ENCODE measurements around the gene IDH3A. TPM values are rescaled to one million over a fixed set of nuclear protein-coding genes. Genes with fewer than 3 reads are reported as not detected.

Gene IDH3A
- total and polyA plus RNA-seq, 9 of the 15 experiments (the other 6 are each of a cell fraction or from before 2014, with no cell fraction given): 37.4 to 249 (median 107) TPM

DNA sequence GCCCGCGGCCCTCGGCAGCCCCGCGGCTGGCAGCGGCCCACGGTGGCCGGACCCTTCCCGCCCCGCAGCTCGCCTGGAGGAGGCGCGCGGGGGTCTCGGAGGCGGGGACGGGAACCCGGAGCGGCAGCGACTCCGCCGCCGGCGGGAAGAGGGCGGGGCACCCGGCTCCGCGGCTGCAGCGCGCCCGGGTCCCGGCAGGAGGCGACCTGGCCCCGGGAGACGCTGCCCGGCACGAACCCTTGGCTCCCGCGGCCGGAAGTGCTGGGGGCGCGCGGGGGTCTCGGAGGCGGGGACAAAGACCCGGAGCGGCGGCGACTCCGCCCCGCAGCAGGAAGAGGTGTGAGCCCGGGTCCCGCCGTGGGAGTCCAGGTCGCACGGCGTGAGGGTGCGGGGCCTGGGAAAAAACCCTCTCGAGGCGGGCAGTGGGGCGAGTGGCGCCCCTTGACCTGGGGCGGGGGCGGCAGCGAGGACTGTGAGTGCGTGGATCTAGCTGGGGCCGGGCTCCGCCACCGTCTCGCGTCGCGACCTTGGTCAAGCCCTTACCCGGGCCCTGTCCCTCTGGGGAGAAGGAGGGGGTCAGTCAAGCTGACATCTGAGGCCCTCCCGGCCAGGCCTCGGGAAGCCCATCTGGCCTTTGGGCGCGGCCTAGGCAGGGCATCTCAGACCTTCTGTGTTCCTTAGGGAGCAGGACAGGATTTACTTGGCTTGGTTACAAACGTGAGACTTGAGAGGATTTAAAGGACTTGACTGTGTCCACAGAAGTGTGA is 17.7 kb upstream of the IDH3A start, which contains the start of gene CIB2 (continued):
- TF ChIP-seq, protein P1, sequence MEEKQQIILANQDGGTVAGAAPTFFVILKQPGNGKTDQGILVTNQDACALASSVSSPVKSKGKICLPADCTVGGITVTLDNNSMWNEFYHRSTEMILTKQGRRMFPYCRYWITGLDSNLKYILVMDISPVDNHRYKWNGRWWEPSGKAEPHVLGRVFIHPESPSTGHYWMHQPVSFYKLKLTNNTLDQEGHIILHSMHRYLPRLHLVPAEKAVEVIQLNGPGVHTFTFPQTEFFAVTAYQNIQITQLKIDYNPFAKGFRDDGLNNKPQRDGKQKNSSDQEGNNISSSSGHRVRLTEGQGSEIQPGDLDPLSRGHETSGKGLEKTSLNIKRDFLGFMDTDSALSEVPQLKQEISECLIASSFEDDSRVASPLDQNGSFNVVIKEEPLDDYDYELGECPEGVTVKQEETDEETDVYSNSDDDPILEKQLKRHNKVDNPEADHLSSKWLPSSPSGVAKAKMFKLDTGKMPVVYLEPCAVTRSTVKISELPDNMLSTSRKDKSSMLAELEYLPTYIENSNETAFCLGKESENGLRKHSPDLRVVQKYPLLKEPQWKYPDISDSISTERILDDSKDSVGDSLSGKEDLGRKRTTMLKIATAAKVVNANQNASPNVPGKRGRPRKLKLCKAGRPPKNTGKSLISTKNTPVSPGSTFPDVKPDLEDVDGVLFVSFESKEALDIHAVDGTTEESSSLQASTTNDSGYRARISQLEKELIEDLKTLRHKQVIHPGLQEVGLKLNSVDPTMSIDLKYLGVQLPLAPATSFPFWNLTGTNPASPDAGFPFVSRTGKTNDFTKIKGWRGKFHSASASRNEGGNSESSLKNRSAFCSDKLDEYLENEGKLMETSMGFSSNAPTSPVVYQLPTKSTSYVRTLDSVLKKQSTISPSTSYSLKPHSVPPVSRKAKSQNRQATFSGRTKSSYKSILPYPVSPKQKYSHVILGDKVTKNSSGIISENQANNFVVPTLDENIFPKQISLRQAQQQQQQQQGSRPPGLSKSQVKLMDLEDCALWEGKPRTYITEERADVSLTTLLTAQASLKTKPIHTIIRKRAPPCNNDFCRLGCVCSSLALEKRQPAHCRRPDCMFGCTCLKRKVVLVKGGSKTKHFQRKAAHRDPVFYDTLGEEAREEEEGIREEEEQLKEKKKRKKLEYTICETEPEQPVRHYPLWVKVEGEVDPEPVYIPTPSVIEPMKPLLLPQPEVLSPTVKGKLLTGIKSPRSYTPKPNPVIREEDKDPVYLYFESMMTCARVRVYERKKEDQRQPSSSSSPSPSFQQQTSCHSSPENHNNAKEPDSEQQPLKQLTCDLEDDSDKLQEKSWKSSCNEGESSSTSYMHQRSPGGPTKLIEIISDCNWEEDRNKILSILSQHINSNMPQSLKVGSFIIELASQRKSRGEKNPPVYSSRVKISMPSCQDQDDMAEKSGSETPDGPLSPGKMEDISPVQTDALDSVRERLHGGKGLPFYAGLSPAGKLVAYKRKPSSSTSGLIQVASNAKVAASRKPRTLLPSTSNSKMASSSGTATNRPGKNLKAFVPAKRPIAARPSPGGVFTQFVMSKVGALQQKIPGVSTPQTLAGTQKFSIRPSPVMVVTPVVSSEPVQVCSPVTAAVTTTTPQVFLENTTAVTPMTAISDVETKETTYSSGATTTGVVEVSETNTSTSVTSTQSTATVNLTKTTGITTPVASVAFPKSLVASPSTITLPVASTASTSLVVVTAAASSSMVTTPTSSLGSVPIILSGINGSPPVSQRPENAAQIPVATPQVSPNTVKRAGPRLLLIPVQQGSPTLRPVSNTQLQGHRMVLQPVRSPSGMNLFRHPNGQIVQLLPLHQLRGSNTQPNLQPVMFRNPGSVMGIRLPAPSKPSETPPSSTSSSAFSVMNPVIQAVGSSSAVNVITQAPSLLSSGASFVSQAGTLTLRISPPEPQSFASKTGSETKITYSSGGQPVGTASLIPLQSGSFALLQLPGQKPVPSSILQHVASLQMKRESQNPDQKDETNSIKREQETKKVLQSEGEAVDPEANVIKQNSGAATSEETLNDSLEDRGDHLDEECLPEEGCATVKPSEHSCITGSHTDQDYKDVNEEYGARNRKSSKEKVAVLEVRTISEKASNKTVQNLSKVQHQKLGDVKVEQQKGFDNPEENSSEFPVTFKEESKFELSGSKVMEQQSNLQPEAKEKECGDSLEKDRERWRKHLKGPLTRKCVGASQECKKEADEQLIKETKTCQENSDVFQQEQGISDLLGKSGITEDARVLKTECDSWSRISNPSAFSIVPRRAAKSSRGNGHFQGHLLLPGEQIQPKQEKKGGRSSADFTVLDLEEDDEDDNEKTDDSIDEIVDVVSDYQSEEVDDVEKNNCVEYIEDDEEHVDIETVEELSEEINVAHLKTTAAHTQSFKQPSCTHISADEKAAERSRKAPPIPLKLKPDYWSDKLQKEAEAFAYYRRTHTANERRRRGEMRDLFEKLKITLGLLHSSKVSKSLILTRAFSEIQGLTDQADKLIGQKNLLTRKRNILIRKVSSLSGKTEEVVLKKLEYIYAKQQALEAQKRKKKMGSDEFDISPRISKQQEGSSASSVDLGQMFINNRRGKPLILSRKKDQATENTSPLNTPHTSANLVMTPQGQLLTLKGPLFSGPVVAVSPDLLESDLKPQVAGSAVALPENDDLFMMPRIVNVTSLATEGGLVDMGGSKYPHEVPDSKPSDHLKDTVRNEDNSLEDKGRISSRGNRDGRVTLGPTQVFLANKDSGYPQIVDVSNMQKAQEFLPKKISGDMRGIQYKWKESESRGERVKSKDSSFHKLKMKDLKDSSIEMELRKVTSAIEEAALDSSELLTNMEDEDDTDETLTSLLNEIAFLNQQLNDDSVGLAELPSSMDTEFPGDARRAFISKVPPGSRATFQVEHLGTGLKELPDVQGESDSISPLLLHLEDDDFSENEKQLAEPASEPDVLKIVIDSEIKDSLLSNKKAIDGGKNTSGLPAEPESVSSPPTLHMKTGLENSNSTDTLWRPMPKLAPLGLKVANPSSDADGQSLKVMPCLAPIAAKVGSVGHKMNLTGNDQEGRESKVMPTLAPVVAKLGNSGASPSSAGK (IDR thresholded peaks at IDR 0.05): no peak
- TF ChIP-seq NR4A1 (CRISPR knock-in tag; IDR thresholded peaks at IDR 0.05) (no peak), NR4A1 (tag; IDR thresholded peaks at IDR 0.05) (no peak), HMBOX1 (IDR thresholded peaks at IDR 0.05) (no peak), ZNF134 (CRISPR knock-in tag; conservative IDR thresholded peaks at IDR 0.05) (0 out of 2 replicates have a peak, but pooled peaks have one; percentile 8), ZNF384 (IDR thresholded peaks at IDR 0.05; ENCODE audit: low read depth, low read length) (no peak), ZNF324 (CRISPR knock-in tag; IDR thresholded peaks at IDR 0.05) (0 out of 2 replicates have a peak, but pooled peaks have one; percentile 23), NCOA2 (IDR thresholded peaks at IDR 0.05; ENCODE audit: partially characterized antibody in 2 of 2) (no peak), MYNN (IDR thresholded peaks at IDR 0.05) (no peak), MYNN (CRISPR knock-in tag; IDR thresholded peaks at IDR 0.05) (no peak), BRCA1 (IDR thresholded peaks at IDR 0.05) (no peak), BRCA1 (CRISPR knock-in tag; IDR thresholded peaks at IDR 0.05) (no peak), DMBX1 (CRISPR knock-in tag; IDR thresholded peaks at IDR 0.05; ENCODE audit: borderline replicate concordance) (no peak)
